Thoracic aorta (tissue), 2 donors: ENCODE data around the gene CCDC85A. TPM values are rescaled to one million over a fixed set of nuclear protein-coding genes. Genes with fewer than 3 reads are reported as not detected.

Source experiments
- ATAC-seq: fragments of 150-250 bp; one replicate; pipeline ENCODE4 v1.8.0; 2017; ENCODE audit warnings: low read depth; ENCODE audit not compliant: insufficient number of reproducible peaks, low FRiP score
- DNase-seq: peaks from one replicate; pipeline ENCODE4 v3.0.0-alpha.2; 2020; ENCODE audit warnings: low spot score
- H3K27ac ChIP-seq, 2 donors: fragments of 200-600 bp; sonication (generic); 1 replicate in 1 of 2; 2 replicates in 1 of 2; pipeline ENCODE4 v1.5.1; 2016; ENCODE audit warnings: mild to moderate bottlenecking in 2 of 2, moderate library complexity in 2 of 2
- H3K27me3 ChIP-seq: fragments of 200-600 bp; sonication (generic); replicated peaks from 2 replicates; pipeline ENCODE4 v1.6.0; 2016; ENCODE audit warnings: mild to moderate bottlenecking; ENCODE audit not compliant: insufficient read depth
- H3K36me3 ChIP-seq: fragments of 200-600 bp; sonication (generic); one replicate; pipeline ENCODE4 v1.5.1; 2016
- H3K4me1 ChIP-seq, 2 donors: fragments of 200-600 bp; sonication (generic); 1 replicate in 1 of 2; 2 replicates in 1 of 2; pipeline versions ENCODE4 v1.5.1 to v1.6.0; 2016; ENCODE audit warnings: low read depth in 2 of 2, mild to moderate bottlenecking in 1 of 2; ENCODE audit not compliant: control insufficient read depth in 1 of 2
- H3K4me3 ChIP-seq: fragments of 200-600 bp; sonication (generic); 2 replicates; pipeline ENCODE4 v1.5.1; 2016; ENCODE audit warnings: mild to moderate bottlenecking
- H3K9me3 ChIP-seq: fragments of 200-600 bp; sonication (generic); 2 replicates; pipeline ENCODE4 v1.5.1; 2016
- CTCF ChIP-seq: fragments of 200-600 bp; sonication (generic); IDR thresholded peaks from one replicate; pipeline ENCODE4 v1.5.1; 2019; ENCODE audit warnings: antibody characterized with exemption
- total RNA-seq, 2 donors: library from RNA; depleted of rRNA; stranded (reverse); fragments of >200 nt; gene quantifications; one replicate each; pipeline versions ENCODE4 v1.1.0 to v1.2.3, GENCODE V29; 2016

The CCDC85A gene
- total RNA-seq, 2 donors from 2014 or later, result 3.7 to 4.2 TPM

DNA sequence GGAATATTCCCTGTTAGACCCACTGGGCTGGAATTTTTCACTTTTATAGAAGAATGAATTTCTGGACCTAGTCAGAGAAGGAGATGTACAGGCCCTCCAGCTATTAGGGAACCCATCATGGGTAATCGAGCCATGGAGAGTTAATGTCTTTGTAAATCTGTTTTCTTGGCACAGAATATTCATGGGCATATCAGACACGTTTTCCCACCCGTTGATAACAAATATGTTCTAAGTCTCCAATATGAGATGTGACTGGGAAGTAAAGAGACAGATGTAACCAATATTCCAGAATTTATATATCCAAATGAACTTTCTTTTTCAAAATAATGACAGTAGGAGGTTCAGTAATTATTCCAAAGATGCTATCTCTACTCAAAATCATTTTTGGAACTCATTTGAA lies 38.7 kb downstream of the CCDC85A start:
- ATAC-seq, result no peak
- Histone ChIP-seq H3K27me3 (no peaks in the 10 kb centered on the region), H3K36me3 (no peaks in the 10 kb centered on the region), H3K4me3 (no peak overlapping the region), H3K27ac (no peak overlapping the region), H3K9me3 (no peaks in the 10 kb centered on the region), H3K4me1 (no peaks in the 10 kb centered on the region)
- no peak for DNase-seq
- no peak for TF ChIP-seq CTCF

GRCh38 chr2:56224316-56224715 lies 40.5 kb downstream of the CCDC85A start:
- no peak for TF ChIP-seq CTCF
- Histone ChIP-seq H3K4me3 (no peak overlapping the region), H3K4me1 (no peaks in the 10 kb centered on the region), H3K36me3 (no peaks in the 10 kb centered on the region), H3K9me3 (no peaks in the 10 kb centered on the region), H3K27me3 (no peaks in the 10 kb centered on the region), H3K27ac (no peak overlapping the region)
- DNase-seq (no peak), ATAC-seq (no peak)

DNA sequence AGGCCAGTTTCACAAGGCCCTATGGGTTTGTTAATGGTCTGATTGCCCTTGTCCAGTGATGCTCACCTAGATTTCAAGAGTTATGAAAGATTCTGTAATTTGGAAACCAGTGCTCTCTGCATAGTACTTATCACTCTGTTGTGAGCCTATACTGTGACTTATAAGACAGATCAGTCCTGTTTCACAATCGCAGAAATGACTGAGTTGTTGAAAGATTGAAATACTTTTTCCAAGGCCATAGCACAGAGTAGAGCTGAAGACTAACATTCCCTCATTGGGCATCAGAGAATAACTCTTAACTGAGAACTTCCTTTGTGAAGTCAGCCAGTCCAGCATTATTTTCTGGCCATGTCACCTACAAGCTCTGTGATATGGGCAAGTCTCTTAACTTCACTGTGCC lies 44.0 kb downstream of the CCDC85A start:
- Histone ChIP-seq H3K36me3 (no peaks in the 10 kb centered on the region), H3K4me3 (no peak overlapping the region), H3K27me3 (no peaks in the 10 kb centered on the region), H3K4me1 (no peaks in the 10 kb centered on the region), H3K9me3 (no peaks in the 10 kb centered on the region), H3K27ac (no peak overlapping the region)
- ATAC-seq (no peak), DNase-seq (no peak)
- no peak for TF ChIP-seq CTCF

GRCh38 chr2:56229397-56230060 lies 45.7 kb downstream of the CCDC85A start:
- DNase-seq (no peak), ATAC-seq (no peak)
- Histone ChIP-seq H3K4me1 (no peaks in the 10 kb centered on the region), H3K27me3 (no peaks in the 10 kb centered on the region), H3K4me3 (no peak overlapping the region), H3K27ac (no peak overlapping the region), H3K36me3 (no peaks in the 10 kb centered on the region), H3K9me3 (no peaks in the 10 kb centered on the region)
- TF ChIP-seq CTCF, result no peak

- no peak for ATAC-seq
- Histone ChIP-seq H3K9me3 (no peaks in the 10 kb centered on the region), H3K4me3 (no peak overlapping the region), H3K27me3 (no peaks in the 10 kb centered on the region), H3K36me3 (no peaks in the 10 kb centered on the region), H3K27ac (no peak overlapping the region), H3K4me1 (no peaks in the 10 kb centered on the region)
- no peak for DNase-seq
- no peak for TF ChIP-seq CTCF
Measured at GRCh38 chr2:56230156-56230555, 46.4 kb downstream of the CCDC85A start.
